HG03064 (cell line): ENCODE results near the gene ZNF615.
"Not testable (repeated sequence)": the region's sequence is repeated elsewhere in the genome, so short reads cannot be mapped to it uniquely, and the experiment has no call there.

Experiments
- ATAC-seq: cut with Tn5 transposase; IDR thresholded peaks from one replicate; pipeline ENCODE4 v1.9.1; 2021; ENCODE audit warnings: low read depth; ENCODE audit not compliant: unreplicated experiment

The ZNF615 gene

GRCh38 chr19:52007806-52008557 is at the start of gene ZNF615:
Gene ZNF615 (minus strand): TSS chr19:52008211. CDS start chr19:52003711, 4,500 bp downstream.
- peak; percentile 67 for ATAC-seq

- not testable (repeated sequence) for ATAC-seq
These were observed 48.5 kb upstream of the ZNF615 start for GRCh38 chr19:52056480-52056879.

GRCh38 chr19:52051736-52052135 is 43.7 kb upstream of the ZNF615 start:
- not testable (repeated sequence) for ATAC-seq

DNA sequence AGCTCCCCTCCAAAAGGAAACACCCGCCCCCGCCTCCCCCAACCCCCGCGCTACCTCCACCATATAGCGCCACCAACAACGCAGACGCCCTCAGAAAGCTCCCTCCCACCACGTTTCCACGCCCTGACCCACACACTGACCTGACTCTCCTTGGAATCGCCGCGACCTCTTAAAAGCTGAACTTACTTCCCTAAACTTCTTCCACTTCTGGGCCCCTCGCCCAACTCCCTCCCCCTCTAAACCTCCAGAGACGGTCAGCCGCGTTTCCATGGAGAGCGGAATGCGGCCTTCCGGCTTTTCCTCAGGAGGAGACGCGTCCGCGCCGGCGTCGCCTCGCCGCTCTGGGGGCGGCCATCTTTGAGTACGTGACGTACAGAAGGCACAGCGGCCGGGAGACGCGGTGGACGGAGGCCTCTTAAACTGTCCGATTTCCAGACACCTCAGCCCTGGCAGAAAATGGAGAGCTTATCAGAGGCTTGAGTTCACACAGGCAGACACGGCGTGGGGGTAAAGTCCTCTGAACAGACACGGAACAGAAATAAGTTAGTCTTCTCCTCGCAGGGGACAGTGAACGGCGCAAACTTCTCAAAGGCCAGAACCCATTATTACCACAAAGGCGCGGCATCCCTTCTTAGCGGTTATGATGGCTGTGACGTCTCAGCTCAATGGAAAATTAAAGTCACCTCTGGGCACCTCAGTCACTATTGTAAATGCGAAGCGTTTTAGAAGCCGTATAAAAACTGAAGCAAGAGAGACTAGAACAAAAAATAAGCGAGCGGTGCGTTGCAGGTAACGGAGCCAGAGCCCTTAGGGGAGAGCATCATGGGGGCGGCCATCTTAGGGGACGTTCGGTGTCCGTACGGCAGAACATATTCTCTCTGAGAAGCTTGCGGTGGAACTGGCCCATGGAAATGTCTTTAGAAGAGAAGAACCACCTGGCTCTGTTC is 40.8 kb upstream of the ZNF615 start, which contains the start of gene ZNF432:
Gene ZNF432, minus strand, starts transcription at position 284 of the 947 bp plus-strand sequence. CDS start 1,970 bp downstream, outside the sequence.
- peak; percentile 85 for ATAC-seq

GRCh38 chr19:52039169-52039568 is 31.2 kb upstream of the ZNF615 start:
- ATAC-seq = no peak

GRCh38 chr19:52034051-52034728 is 26.2 kb upstream of the ZNF615 start:
- ATAC-seq = no peak

DNA sequence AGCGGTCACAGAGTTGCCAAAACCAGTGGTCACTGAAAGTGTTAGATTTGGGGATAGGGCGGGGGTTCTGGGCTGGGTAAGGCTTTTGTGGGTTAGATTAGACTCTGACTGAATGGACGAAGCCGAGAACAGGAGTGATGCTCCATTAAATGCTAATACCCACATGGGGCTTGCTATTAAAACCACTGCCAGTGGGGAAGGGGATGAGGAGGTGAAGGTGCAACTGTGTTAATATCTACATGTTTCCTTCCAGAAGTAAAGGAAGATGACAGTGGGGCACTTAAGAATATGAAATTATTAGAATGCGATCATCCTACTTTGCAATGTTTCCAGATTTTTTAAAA is 20.7 kb upstream of the ZNF615 start:
- peak; percentile 21 for ATAC-seq

GRCh38 chr19:52028027-52028779 is 20.2 kb upstream of the ZNF615 start, which contains the start of gene ZNF614:
Gene ZNF614 (minus strand): TSS chr19:52028379. CDS start chr19:52025745, 2,634 bp downstream.
- ATAC-seq = peak; percentile 83

DNA sequence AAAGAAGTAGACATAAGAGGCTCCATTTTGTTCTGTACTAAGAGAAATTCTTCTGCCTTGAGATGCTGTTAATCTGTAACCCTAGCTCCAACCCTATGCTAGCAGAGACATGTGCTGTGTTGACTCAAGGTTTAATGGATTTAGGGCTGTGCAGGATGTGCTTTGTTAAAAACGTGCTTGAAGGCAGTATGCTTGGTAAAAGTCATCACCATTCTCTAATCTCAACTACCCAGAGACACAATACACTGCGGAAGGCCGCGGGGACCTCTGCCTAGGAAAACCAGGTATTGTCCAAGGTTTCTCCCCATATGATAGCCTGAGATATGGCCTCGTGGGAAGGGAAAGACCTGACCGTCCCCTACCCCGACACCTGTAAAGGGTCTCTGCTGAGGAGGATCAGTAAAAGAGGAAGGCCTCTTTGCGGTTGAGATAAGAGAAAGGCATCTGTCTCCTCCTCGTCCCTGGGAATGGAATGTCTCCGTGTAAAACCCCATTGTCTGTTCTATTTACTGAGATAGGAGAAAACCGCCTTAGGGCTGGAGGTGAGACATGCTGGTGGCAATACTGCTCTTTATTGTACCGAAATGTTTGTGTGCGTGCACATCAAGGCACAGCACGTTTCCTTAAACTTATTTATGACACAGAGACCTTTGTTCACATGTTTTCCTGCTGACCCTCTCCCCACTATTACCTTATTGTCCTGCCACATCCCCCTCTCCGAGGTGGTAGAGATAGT is 18.4 kb upstream of the ZNF615 start:
- ATAC-seq = not testable (repeated sequence)

DNA sequence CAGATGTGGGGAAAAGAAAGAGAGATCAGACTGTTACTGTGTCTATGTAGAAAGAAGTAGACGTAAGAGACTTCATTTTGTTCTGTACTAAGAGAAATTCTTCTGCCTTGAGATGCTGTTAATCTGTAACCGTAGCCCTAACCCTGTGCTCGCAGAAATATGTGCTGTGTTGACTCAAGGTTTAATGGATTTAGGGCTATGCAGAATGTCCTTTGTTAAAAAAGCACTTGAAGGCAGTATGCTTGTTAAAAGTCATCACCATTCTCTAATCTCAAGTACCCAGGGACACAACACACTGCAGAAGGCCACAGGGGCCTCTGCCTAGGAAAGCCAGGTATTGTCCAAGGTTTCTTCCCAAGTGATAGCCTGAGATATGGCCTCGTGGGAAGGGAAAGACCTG is 16.5 kb upstream of the ZNF615 start:
- ATAC-seq = not testable (repeated sequence)

- no peak for ATAC-seq
These were observed 14.2 kb upstream of the ZNF615 start for GRCh38 chr19:52022193-52022592.

- no peak for ATAC-seq
These were observed 12.5 kb upstream of the ZNF615 start for GRCh38 chr19:52020506-52020905.

GRCh38 chr19:52010674-52011073 is 2.7 kb upstream of the ZNF615 start:
- ATAC-seq = no peak

GRCh38 chr19:52007451-52007805 is 583 bp downstream of the ZNF615 start:
- ATAC-seq = no peak

DNA sequence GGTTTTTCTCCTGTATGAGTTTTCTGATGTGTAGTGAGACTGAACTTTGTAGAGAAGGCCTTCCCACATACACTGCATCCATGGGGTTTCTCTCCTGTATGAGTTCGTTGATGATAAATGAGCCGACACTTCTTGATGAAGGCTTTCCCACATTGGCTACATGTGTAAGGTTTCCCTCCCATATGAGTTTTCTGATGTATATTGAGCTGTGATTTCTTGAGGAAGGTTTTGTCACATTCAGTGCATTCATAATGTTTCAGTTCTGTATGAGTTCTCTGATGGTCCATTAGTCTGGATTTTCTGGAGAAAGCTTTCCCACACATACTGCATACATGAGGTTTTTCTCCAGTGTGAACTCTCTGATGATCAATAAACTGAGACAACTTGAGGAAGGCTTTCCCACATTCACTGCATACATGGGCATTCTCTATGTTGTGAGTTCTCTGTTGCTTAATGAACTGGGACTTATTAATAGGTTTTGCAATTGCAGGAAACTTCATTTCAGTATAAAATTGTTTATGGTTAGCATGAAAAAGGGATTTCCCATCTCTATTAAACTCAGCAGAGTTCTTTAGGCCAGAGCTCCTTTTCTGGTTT is 13.9 kb downstream of the ZNF615 start:
- no peak for ATAC-seq

- ATAC-seq = no peak
These were observed 14.6 kb downstream of the ZNF615 start for GRCh38 chr19:51993422-51993821.

GRCh38 chr19:51986309-51987291 is 21.4 kb downstream of the ZNF615 start, which contains the start of gene ZNF350:
Gene ZNF350 (minus strand): TSS chr19:51986840. CDS start chr19:51974360, 12,480 bp downstream.
- no peak for ATAC-seq

- ATAC-seq = no peak
These were observed 24.6 kb downstream of the ZNF615 start for GRCh38 chr19:51983361-51983760.
